GM23338 (cell line): Measurements from ENCODE around the gene GTF2A2.
A peak's percentile ranks its signal among the peaks of the same experiment; 100 is the strongest.

Experiments used
- CREB1 ChIP-seq: fragments of 250-450 bp; sonication (Bioruptor Pico); IDR thresholded peaks from 2 replicates; pipeline ENCODE4 v1.5.0; 2020; ENCODE audit warnings: low read depth, mild to moderate bottlenecking, moderate library complexity
- CTCF ChIP-seq, 2 experiments: fragments of 200-600 bp in 1 of 2; sonication (generic) in 1 of 2; conservative IDR thresholded peaks; 2 replicates each; pipeline versions ENCODE4 v1.5.1 to v1.6.1; 2016 to 2017; ENCODE audit warnings: antibody characterized with exemption in 2 of 2, low read depth in 2 of 2, mild to moderate bottlenecking in 2 of 2, moderate library complexity in 1 of 2
- ETS1 ChIP-seq: IDR thresholded peaks from 2 replicates; pipeline ENCODE4 v1.6.1; 2016; ENCODE audit warnings: antibody characterized with exemption
- EZH2 ChIP-seq: fragments of 200-600 bp; sonication (generic); IDR thresholded peaks from one replicate; pipeline ENCODE4 v1.8.0; 2017; ENCODE audit warnings: antibody characterized with exemption, mild to moderate bottlenecking, low read depth; ENCODE audit not compliant: unreplicated experiment
- EZH2phosphoT487 ChIP-seq: fragments of 200-600 bp; sonication (generic); IDR thresholded peaks from one replicate; pipeline ENCODE4 v1.8.1; 2018; ENCODE audit warnings: antibody characterized with exemption; ENCODE audit not compliant: unreplicated experiment
- JUNB ChIP-seq: IDR thresholded peaks from one replicate; pipeline ENCODE4 v1.6.1; 2016; ENCODE audit warnings: antibody characterized with exemption; ENCODE audit not compliant: unreplicated experiment
- POLR2AphosphoS5 ChIP-seq: IDR thresholded peaks from 2 replicates; pipeline ENCODE4 v1.6.1; 2016; ENCODE audit warnings: antibody characterized with exemption, low read depth
- REST ChIP-seq: IDR thresholded peaks from one replicate; pipeline ENCODE4 v1.6.1; 2018; ENCODE audit warnings: antibody characterized with exemption; ENCODE audit not compliant: unreplicated experiment
- STAT1 ChIP-seq: IDR thresholded peaks from one replicate; pipeline ENCODE4 v1.6.1; 2016; ENCODE audit warnings: antibody characterized with exemption; ENCODE audit not compliant: unreplicated experiment
- ZNF114 ChIP-seq: fragments of 250-450 bp; sonication (Bioruptor Pico); IDR thresholded peaks from 2 replicates; pipeline ENCODE4 v1.5.0; 2020; ENCODE audit warnings: mild to moderate bottlenecking, moderate library complexity

- TF ChIP-seq JUNB (no peak), CTCF (conservative IDR thresholded peaks at IDR 0.05; ENCODE audit: low read depth in 2 of 2) (peak in 1 of 2 experiments; percentile 41; a peak in 2 of 4 replicates), EZH2 (no peak), EZH2phosphoT487 (no peak), CREB1 (CRISPR knock-in tag) (no peak), POLR2AphosphoS5 (no peak), REST (no peak), ETS1 (no peak), ZNF114 (no peak), STAT1 (no peak)
Observed at GRCh38 chr15:59616379-59616778, 40.9 kb downstream of the GTF2A2 start.
